VCaP (cell line): ENCODE measurements around the gene BRWD1.

Source experiments
- H3K27ac ChIP-seq: fragments of 450-650 bp; 2 replicates; pipeline ENCODE4 v1.5.1; 2017
- TF ChIP-seq, protein P1 (sequence below): fragments of 450-650 bp; conservative IDR thresholded peaks from 2 replicates; pipeline ENCODE4 v1.5.1; 2017; ENCODE audit warnings: mild to moderate bottlenecking, moderate library complexity

The BRWD1 gene

DNA sequence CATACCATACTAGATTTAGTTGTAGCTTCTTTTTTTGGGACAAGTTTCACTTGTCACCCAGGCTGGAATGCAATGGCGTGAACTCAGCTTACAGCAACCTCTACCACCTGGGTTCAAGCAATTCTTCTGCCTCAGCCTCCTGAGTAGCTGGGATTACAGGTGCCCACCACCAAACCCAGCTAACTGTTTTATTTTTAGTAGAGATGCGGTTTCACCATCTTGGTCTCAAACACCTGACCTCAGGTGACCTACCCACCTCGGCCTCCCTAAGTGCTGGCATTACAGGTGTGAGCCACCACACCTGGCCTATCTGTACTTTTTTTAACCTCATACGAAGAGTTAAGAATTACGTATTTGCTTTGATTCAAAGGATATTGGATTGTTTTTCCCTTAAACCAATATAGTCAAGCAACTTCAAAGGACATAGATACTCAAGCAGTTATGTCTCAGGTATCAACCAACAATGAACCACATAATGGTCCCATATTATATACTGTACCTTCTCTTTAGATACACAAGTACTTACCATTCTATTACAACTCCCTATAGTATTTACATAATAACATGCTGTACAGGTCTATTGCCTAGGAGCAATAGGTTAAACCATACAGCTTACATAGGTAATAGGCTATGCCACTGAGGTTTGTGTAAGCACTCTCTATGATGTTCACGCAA lies 28.0 kb upstream of the BRWD1 start:
- no peak overlapping the region for H3K27ac ChIP-seq

DNA sequence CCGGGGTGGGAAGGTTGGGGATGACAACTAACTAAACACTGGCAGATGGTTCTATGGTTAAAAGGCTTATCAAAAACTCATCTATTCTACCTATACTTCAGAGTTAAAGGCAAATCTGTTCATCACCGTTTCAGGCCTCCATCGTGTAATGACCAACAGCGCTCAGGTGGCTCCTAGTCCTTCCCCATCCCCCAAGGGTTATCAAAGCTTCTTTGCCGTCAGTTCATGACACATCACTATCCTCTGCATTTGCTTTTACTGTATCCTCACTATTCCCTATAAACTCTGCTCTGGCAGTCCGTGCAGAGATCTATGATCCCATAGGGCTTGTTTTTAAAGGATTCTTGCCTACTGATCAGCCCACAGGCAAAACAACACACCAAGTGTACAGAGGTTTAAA lies 27.3 kb upstream of the BRWD1 start:
- no peak overlapping the region for H3K27ac ChIP-seq
- TF ChIP-seq, protein P1, sequence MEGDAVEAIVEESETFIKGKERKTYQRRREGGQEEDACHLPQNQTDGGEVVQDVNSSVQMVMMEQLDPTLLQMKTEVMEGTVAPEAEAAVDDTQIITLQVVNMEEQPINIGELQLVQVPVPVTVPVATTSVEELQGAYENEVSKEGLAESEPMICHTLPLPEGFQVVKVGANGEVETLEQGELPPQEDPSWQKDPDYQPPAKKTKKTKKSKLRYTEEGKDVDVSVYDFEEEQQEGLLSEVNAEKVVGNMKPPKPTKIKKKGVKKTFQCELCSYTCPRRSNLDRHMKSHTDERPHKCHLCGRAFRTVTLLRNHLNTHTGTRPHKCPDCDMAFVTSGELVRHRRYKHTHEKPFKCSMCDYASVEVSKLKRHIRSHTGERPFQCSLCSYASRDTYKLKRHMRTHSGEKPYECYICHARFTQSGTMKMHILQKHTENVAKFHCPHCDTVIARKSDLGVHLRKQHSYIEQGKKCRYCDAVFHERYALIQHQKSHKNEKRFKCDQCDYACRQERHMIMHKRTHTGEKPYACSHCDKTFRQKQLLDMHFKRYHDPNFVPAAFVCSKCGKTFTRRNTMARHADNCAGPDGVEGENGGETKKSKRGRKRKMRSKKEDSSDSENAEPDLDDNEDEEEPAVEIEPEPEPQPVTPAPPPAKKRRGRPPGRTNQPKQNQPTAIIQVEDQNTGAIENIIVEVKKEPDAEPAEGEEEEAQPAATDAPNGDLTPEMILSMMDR, result no peak

More for the DNA sequence above, 28.0 kb upstream of the BRWD1 start:
- TF ChIP-seq, protein P1, result no peak

DNA sequence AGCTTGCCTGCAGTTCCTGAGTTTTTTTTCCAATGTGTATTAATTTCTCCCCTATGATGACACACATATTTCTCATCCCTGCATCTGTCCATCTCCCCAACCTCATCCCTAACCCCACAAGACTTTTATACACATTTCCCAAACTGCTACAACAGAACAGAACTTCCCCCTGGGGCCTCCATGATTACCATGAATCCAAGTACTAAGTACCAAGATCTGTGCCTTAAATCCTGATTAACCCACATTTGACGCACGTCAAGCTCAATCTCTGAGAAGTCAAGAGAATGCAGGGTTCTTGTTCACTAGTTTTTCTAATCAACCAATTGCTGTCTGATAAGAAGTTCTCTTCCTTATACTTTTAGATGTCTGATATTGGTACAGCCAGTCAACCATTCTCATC lies 25.8 kb upstream of the BRWD1 start:
- H3K27ac ChIP-seq, result no peak overlapping the region
- TF ChIP-seq, protein P1, result no peak

DNA sequence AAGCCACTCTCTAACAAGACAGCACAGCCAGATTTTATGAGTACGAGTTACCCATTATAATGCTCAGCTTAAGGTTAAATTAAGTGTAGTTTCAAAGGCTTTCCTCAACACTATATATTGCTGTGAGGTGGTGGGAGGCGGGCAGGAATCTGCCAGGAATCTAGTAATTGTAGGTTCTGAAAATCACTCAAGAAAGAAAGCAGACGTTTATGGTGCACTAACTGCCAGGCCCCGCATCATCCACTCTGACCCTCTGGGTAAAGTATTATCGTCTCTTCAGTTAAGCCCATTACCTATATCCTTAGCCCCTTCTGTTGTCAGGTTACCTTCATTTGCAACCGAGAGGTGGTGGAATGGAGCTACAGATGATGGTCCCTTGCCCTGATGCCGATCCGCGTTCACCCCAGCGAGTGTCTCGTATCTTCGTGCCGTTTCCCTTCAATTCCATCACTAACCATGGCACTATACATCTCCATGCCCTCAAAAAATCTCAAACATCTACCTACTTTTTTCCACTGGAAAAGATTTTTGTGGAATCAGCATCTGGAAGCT lies 23.1 kb upstream of the BRWD1 start:
- H3K27ac ChIP-seq, result no peak overlapping the region
- TF ChIP-seq, protein P1, result no peak

DNA sequence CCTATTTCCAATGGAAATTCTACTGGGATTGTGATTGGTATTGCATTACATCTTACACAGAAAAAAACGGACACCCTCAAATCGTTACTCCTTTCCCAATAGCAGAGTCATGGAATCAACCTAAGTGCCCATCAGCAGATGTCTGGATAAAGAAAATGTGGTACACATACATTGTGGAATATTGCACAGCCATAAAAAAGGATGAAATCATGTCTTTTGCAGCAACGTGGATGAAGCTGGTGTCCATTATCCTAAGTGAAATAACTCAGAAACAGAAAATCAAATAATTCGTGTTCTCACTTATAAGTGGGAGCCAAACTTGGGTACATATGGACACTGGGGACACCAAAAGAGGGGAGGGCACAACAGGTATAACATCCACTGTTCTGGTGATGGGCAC lies 21.2 kb upstream of the BRWD1 start:
- H3K27ac ChIP-seq, result no peak overlapping the region
- TF ChIP-seq, protein P1, result no peak

DNA sequence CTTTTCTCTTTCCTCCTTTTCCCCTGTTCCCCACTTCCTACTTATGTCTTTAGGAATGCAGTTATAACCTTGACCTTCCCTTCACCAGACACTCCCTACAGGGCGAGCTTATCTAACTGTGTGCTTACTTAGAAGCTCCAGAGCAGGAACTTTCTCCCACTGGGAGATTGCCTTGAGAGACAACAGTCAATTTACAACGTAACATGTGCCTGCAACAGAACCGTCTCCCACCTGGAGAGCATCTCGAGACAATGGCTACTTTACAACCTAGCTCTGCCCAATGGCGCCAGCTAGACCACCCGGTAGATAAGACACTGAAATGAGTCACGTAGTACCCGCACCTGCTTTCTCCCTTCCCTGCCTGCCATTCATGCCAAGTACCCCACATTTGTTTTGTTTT lies 18.7 kb upstream of the BRWD1 start:
- TF ChIP-seq, protein P1, result no peak
- no peak overlapping the region for H3K27ac ChIP-seq

DNA sequence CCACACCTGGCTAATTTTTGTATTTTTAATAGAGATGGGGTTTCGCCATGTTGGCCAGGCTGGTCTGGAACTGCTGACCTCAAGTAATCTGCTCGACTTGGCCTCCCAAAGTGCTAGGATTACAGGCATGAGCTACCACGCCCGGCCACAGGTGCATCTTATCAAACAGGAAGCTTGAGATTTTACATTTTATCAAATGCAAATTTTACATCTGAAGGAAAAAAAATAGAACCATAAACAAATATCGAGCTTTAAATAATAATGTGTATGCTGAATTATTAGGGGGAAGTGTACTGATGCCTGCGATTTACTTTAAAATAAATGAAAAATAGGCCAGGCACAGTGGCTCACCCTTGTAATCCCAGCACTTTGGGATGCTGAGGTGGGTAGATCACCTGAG lies 16.6 kb upstream of the BRWD1 start:
- no peak overlapping the region for H3K27ac ChIP-seq
- TF ChIP-seq, protein P1, result no peak
